Cardiac fibroblast (primary cell): ENCODE data around the gene PKD1L1.
A peak's percentile ranks its signal among the peaks of the same experiment; 100 is the strongest.

Source experiments
- DNase-seq, 2 donors: peaks; one replicate each; pipeline versions ENCODE4 v3.0.0 to v3.0.0-alpha.2; 2010; ENCODE audit warnings: low read depth in 2 of 2
- H3K4me3 ChIP-seq, 2 donors: replicated peaks in 1 of 2; 1 replicate in 1 of 2; 2 replicates in 1 of 2; pipeline ENCODE4 v1.5.1; 2011; ENCODE audit warnings: low read depth in 2 of 2, low read length in 2 of 2, mild to moderate bottlenecking in 2 of 2, moderate library complexity in 1 of 2
- CTCF ChIP-seq: IDR thresholded peaks from one replicate; pipeline ENCODE4 v1.5.1; 2011; ENCODE audit warnings: low read depth, mild to moderate bottlenecking, low read length, inconsistent platforms

The PKD1L1 gene

GRCh38 chr7:47852330-47853245 lies 95.7 kb downstream of the PKD1L1 start:
- TF ChIP-seq CTCF: peak; percentile 27
- H3K4me3 ChIP-seq: no peak overlapping the region
- peak; percentile 7 to 20 for DNase-seq

DNA sequence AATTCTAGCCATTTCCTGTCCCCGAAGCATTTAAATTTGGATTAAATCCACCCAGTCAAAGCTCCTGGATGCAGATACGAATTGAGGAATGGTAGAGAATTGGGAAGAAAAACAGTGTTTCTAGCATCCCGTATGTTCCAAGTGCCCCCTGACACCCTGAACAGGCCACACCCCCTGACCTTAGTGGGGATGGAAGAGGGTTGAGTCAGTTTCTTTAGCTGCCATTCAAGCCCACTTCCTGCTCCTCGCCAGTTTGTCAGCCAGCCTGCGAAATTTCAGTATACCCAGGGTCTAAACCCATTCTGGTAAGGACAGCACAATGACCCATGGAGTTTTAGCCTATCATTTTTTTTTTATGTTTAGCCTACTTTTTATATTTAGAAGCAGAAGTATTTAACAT lies 101.1 kb downstream of the PKD1L1 start:
- TF ChIP-seq CTCF: no peak
- DNase-seq: no peak
- H3K4me3 ChIP-seq: no peak overlapping the region

GRCh38 chr7:47846138-47846836 lies 102.0 kb downstream of the PKD1L1 start:
- no peak for TF ChIP-seq CTCF
- DNase-seq: peak; percentile 12 to 73
- H3K4me3 ChIP-seq: no peak overlapping the region

- no peak for TF ChIP-seq CTCF
- DNase-seq: no peak
- no peak overlapping the region for H3K4me3 ChIP-seq
These were observed 104.0 kb downstream of the PKD1L1 start for GRCh38 chr7:47844311-47844710.

DNA sequence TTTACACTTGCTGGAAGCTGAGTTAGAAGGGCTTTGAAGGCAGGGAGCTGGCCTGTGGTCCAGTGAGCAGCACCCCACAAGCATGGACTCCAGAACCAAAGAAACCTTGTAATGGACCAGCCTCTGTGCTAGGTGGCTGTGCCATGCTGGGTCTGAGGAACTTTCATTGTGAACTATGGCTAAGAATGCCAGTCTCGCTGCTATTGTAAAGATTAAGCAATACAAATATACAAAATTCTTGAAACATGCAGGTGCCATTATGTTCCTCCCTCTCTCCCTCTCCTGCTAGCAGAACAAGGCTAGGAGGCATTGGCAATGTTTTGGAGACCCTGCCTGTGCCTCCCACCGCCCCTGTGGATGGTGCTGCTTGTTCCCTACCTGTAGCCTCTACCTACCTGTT lies 105.0 kb downstream of the PKD1L1 start:
- TF ChIP-seq CTCF: no peak

GRCh38 chr7:47839381-47839780 lies 108.9 kb downstream of the PKD1L1 start:
- no peak for TF ChIP-seq CTCF
- no peak overlapping the region for H3K4me3 ChIP-seq
- no peak for DNase-seq

More for the DNA sequence above, 105.0 kb downstream of the PKD1L1 start:
- H3K4me3 ChIP-seq: no peak overlapping the region
- no peak for DNase-seq
